ENCODE results near the gene SUCLG2. TPM values are rescaled to one million over a fixed set of nuclear protein-coding genes. Genes with fewer than 3 reads are reported as not detected.

The SUCLG2 gene
- total RNA-seq, 1 donor = 56.8 TPM

DNA sequence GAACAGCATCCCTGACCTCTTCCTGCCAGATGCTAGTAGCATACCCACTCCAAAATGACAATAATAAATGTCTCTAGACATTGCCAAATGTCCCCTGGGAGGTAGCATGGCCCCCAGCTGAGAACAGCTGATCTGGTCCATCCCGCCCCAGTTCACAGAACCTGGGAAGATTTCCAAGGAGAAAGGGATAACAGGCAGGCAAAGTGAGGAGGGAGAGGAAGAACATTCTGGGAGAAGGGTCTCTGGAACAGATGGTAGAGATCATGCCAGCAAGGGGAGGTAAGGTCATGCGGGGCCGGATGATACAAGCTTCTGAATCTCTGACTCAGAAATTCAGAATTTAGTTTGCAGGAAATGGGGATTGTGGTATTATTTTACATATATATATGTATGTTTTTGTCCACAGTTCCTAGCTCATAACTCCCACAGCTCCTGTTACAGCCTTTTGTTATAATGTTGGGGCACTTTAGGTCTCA is 192.7 kb downstream of the SUCLG2 start:
- no peak overlapping the region for H3K27ac ChIP-seq (ENCODE audit: low read depth, low read length)
- no peaks in the 10 kb centered on the region for H4K20me1 ChIP-seq (ENCODE audit: insufficient read depth, low read length)
- no peak overlapping the region for H3K4me2 ChIP-seq (ENCODE audit: insufficient read depth, low read length)
- H3K79me2 ChIP-seq (ENCODE audit: insufficient read depth, low read length) = no peaks in the 10 kb centered on the region
- no peak for TF ChIP-seq CTCF (IDR thresholded peaks at IDR 0.05; ENCODE audit: extremely low read depth, low read depth, low read length)
- H2AFZ ChIP-seq (ENCODE audit: low read length) = no peak overlapping the region
- H3K27me3 ChIP-seq (ENCODE audit: insufficient read depth, low read length) = no peaks in the 10 kb centered on the region
- no peak overlapping the region for H3K4me3 ChIP-seq (ENCODE audit: insufficient read depth, low read length)
- peaks cover 10% of the 10 kb centered on the region for H3K4me1 ChIP-seq (ENCODE audit: insufficient read depth, low read length)
- DNase-seq (ENCODE audit: insufficient read length, low spot score, missing footprints) = peak; percentile 49
- H3K9me3 ChIP-seq (ENCODE audit: low read depth, low read length) = no peaks in the 10 kb centered on the region
- no peaks in the 10 kb centered on the region for H3K36me3 ChIP-seq (ENCODE audit: insufficient read depth, low read length)

- Histone ChIP-seq H3K4me2 (ENCODE audit: insufficient read depth, low read length) (no peak overlapping the region), H2AFZ (ENCODE audit: low read length) (no peak overlapping the region), H3K4me1 (ENCODE audit: insufficient read depth, low read length) (peaks cover 10% of the 10 kb centered on the region), H4K20me1 (ENCODE audit: insufficient read depth, low read length) (no peaks in the 10 kb centered on the region), H3K79me2 (ENCODE audit: insufficient read depth, low read length) (no peaks in the 10 kb centered on the region), H3K27ac (ENCODE audit: low read depth, low read length) (no peak overlapping the region), H3K9me3 (ENCODE audit: low read depth, low read length) (no peaks in the 10 kb centered on the region), H3K4me3 (ENCODE audit: insufficient read depth, low read length) (no peak overlapping the region), H3K27me3 (ENCODE audit: insufficient read depth, low read length) (no peaks in the 10 kb centered on the region), H3K36me3 (ENCODE audit: insufficient read depth, low read length) (no peaks in the 10 kb centered on the region)
- no peak for TF ChIP-seq CTCF (IDR thresholded peaks at IDR 0.05; ENCODE audit: extremely low read depth, low read depth, low read length)
- DNase-seq (ENCODE audit: insufficient read length, low spot score, missing footprints) = no peak
Observed at GRCh38 chr3:67460841-67461510, 193.4 kb downstream of the SUCLG2 start.

DNA sequence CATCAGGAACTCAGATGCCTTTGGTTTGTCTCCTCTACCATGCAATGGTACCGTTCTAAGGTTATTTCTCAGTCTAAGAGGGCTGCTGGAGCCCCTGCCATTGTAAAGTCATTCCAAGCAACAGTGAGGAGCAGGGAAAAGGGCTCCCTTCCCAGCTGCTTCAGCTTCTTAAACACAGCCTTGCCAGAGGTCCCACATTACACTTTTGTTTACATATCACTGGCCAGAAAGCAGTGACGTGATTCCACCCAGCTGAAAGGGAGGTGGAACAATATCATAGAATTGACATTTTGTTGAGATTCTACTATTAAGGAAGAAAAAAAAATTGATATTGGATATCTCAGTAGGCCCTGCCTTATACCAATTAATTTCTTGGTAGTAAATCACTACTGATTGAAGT is 194.6 kb downstream of the SUCLG2 start:
- H2AFZ ChIP-seq (ENCODE audit: low read length) = no peak overlapping the region
- no peak overlapping the region for H3K4me3 ChIP-seq (ENCODE audit: insufficient read depth, low read length)
- peaks cover 10% of the 10 kb centered on the region for H3K4me1 ChIP-seq (ENCODE audit: insufficient read depth, low read length)
- H4K20me1 ChIP-seq (ENCODE audit: insufficient read depth, low read length) = no peaks in the 10 kb centered on the region
- no peak for TF ChIP-seq CTCF (IDR thresholded peaks at IDR 0.05; ENCODE audit: extremely low read depth, low read depth, low read length)
- H3K9me3 ChIP-seq (ENCODE audit: low read depth, low read length) = no peaks in the 10 kb centered on the region
- no peak for DNase-seq (ENCODE audit: insufficient read length, low spot score, missing footprints)
- no peak overlapping the region for H3K4me2 ChIP-seq (ENCODE audit: insufficient read depth, low read length)
- no peak overlapping the region for H3K27ac ChIP-seq (ENCODE audit: low read depth, low read length)
- H3K36me3 ChIP-seq (ENCODE audit: insufficient read depth, low read length) = no peaks in the 10 kb centered on the region
- H3K27me3 ChIP-seq (ENCODE audit: insufficient read depth, low read length) = no peaks in the 10 kb centered on the region
- no peaks in the 10 kb centered on the region for H3K79me2 ChIP-seq (ENCODE audit: insufficient read depth, low read length)

GRCh38 chr3:67458896-67459530 is 195.4 kb downstream of the SUCLG2 start:
- Histone ChIP-seq H3K4me2 (ENCODE audit: insufficient read depth, low read length) (no peak overlapping the region), H3K9me3 (ENCODE audit: low read depth, low read length) (no peaks in the 10 kb centered on the region), H3K27ac (ENCODE audit: low read depth, low read length) (no peak overlapping the region), H2AFZ (ENCODE audit: low read length) (no peak overlapping the region), H3K4me3 (ENCODE audit: insufficient read depth, low read length) (no peak overlapping the region), H3K4me1 (ENCODE audit: insufficient read depth, low read length) (peaks cover 10% of the 10 kb centered on the region), H3K79me2 (ENCODE audit: insufficient read depth, low read length) (no peaks in the 10 kb centered on the region), H3K36me3 (ENCODE audit: insufficient read depth, low read length) (no peaks in the 10 kb centered on the region), H3K27me3 (ENCODE audit: insufficient read depth, low read length) (no peaks in the 10 kb centered on the region), H4K20me1 (ENCODE audit: insufficient read depth, low read length) (no peaks in the 10 kb centered on the region)
- TF ChIP-seq CTCF (IDR thresholded peaks at IDR 0.05; ENCODE audit: extremely low read depth, low read depth, low read length) = no peak
- no peak for DNase-seq (ENCODE audit: insufficient read length, low spot score, missing footprints)
